DMS79 (cell line): ENCODE results near the gene NCOA4.
"Not testable (repeated sequence)": the region's sequence is repeated elsewhere in the genome, so short reads cannot be mapped to it uniquely, and the experiment has no call there.

Experiments used
- DNase-seq: peaks from one replicate; lab custom pipeline; 2025; lab: John Stamatoyannopoulos, UW

Gene NCOA4

GRCh38 chr10:46030091-46030937 lies at the start of gene NCOA4:
NCOA4 (minus strand) TSS chr10:46030623; CDS start chr10:46016680, 13,943 bp downstream.
- peak; percentile 66 for DNase-seq

GRCh38 chr10:46079831-46080585 lies 49.6 kb upstream of the NCOA4 start:
- no peak for DNase-seq

GRCh38 chr10:46077731-46078413 lies 47.4 kb upstream of the NCOA4 start:
- no peak for DNase-seq

- no peak for DNase-seq
Measured at GRCh38 chr10:46077141-46077554, 46.7 kb upstream of the NCOA4 start.

- no peak for DNase-seq
Measured at GRCh38 chr10:46075869-46076268, 45.4 kb upstream of the NCOA4 start.

GRCh38 chr10:46074196-46074946 lies 43.9 kb upstream of the NCOA4 start:
- DNase-seq: no peak

GRCh38 chr10:46073564-46073963 lies 43.1 kb upstream of the NCOA4 start:
- DNase-seq: no peak

GRCh38 chr10:46070749-46071148 lies 40.3 kb upstream of the NCOA4 start:
- no peak for DNase-seq

- no peak for DNase-seq
Measured at GRCh38 chr10:46069771-46070463, 39.5 kb upstream of the NCOA4 start.

GRCh38 chr10:46068905-46069304 lies 38.5 kb upstream of the NCOA4 start:
- DNase-seq: no peak

- DNase-seq: no peak
Measured at GRCh38 chr10:46068117-46068516, 37.7 kb upstream of the NCOA4 start.

- no peak for DNase-seq
Measured at GRCh38 chr10:46064269-46064817, 33.9 kb upstream of the NCOA4 start.

- DNase-seq: no peak
Measured at GRCh38 chr10:46062723-46063428, 32.5 kb upstream of the NCOA4 start.

GRCh38 chr10:46060706-46061105 lies 30.3 kb upstream of the NCOA4 start:
- no peak for DNase-seq

- not testable (repeated sequence) for DNase-seq
Measured at GRCh38 chr10:46057927-46058326, 27.5 kb upstream of the NCOA4 start.

- DNase-seq: no peak
Measured at GRCh38 chr10:46057038-46057437, 26.6 kb upstream of the NCOA4 start.

GRCh38 chr10:46055771-46056170 lies 25.3 kb upstream of the NCOA4 start:
- no peak for DNase-seq

GRCh38 chr10:46053534-46054434 lies 23.4 kb upstream of the NCOA4 start:
- DNase-seq: no peak

GRCh38 chr10:46052791-46053375 lies 22.5 kb upstream of the NCOA4 start:
- no peak for DNase-seq
